Hippocampal formation (tissue), 2 donors: ENCODE data around the gene ZNF143.

Source experiments
- DNase-seq, 2 donors: peaks; one replicate each; lab custom pipeline; 2025; lab: John Stamatoyannopoulos, UW

The ZNF143 gene

DNA sequence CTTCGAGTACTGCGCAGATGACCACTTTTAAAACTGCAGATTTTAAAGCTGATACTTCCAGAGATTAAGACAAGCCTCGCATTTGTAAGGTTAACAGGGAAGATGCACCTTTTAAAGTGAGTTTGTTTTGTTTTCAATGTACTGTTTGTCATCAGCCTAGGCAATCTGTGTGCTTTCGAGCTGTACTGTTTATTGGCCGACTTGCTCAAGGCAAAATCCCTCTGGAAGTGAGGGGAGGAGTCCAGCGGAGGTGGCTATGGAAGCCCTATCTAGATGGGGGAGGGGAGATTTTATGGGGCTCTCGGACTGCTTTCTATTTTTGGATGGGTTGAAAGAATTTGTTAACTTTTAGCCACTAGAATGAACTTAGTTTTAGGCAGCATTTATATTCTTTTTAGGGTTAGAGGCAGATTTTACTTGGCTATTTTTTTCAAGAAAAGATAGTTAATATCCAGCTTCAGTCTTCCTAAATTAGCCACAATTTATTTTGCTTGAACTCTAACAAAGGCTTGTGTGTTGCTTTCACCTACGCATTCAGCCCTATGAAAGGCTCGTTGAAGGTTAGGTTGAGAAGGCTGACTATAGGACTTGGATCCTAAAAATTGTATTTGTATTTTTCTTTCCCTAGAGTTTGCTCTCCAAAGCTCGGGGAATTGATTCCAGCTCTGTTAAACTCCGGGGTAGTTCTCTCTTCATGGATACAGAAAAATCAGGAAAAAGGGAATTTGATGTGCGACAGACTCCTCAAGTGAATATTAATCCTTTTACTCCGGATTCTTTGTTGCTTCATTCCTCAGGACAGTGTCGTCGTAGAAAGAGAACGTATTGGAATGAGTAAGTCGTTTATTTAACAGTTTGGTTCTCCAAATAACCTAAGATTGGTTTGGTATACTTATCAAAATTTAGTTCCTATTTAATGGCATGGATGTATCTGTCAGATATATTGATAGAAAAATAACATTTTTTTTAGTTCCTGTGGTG, 114.7 kb downstream of the ZNF143 start:
- no peak for DNase-seq

DNA sequence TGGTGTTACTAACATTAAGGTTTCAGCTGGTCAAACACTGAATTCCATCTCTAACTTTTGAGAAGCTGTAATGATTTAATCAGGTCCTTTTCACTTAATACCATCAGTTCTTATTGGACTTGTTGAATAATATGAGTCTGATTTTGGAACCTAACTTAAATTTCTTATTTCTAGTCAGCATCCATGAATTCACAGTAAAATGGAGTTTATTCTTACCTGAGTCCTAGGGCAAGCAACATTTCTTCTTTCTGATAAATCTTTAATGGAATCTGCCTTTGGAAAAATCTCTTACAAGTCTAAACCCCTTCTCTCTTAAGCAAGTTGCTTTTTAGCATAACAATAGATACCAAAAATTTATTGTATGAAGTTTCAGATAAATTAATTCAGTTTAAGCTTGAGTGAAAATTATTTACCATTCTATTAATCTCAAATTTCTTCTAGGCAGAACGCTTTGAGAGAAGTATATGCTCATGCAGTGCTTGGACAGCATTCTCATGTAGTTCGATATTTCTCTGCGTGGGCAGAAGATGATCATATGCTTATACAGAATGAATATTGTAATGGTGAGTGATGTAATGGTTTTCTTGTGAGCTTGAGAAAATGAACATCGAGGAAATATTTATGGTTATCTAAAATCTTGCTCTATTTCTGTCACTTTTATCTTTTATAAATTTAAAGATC, 116.0 kb downstream of the ZNF143 start:
- DNase-seq: no peak

DNA sequence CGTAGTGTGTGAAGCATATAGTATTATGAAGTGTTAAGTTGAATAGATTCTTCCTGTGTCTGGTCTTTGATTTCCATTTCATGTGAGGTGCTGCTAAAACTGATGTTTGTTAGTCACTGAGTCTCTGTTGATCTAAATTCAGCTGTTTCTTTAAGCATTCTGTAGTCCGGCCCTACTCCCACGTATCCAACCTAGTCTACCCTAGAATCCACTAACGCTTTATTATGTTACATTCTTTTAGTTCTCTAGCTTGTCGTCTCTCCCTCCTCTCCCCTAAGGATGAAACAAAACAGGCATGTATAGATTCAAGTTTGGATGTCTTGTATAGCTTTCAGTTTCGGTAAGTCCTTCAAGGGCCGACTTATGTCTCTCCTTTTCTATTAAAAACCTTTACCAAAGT, 116.7 kb downstream of the ZNF143 start:
- DNase-seq: no peak
